Hepatic stellate cell (primary cell): ENCODE measurements around the gene TRO.

Experiments
- DNase-seq: peaks from one replicate; pipeline ENCODE4 v3.0.0; 2011; ENCODE audit warnings: low spot score

The TRO gene

DNA sequence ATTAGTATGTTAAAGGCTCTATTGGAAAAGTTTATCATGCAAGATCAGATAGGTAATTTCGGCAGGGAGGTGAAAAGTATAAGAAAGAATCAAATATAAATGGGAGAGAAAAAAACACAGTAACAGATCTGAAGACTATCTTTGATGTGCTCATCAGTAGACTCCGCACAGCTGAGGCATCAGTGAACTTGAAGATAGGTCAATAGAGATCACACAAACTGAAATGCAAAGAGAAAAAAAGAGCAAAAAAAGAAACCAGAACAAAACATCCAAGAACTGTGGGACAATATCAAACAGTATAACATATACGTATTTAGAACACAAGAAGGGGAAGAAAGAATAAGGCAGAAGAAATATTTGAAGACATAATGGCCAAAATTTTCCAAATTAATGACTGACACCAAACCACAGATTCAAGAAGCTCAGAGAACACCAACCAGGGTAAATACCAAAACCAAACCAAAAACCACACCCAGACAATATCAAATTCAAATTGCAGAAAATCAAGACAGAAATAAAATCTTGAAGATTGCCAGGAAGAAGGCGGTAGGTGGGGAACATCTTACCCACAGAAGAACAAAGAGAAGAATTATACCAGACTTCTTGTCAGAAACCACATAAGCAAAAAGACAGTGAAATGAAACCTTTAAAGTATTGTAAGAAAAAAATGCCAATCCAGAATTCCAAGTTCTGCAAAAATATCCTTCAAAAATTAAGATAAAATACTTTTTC is 44.3 kb downstream of the TRO start:
- DNase-seq: no peak

- no peak for DNase-seq
These were observed 56.8 kb downstream of the TRO start for GRCh38 chrX:54977387-54977786.

DNA sequence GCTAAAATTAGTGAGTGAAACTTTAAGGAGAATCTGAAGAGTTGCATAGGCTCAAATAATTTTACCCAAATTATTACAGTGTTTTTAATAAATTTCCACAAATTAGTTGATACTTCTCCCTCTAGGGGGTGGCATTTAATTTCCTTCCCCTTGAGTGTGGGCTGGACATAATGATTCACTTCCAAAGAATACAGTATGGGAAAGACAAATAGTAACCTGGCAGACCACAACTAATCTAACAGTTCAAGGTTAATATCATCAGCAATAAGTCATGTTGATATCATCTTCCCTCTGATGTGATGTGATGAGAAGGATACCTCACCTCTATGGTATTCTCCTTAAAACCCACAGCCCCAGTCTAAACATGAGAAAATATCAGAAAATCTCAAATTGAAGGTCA is 57.8 kb downstream of the TRO start:
- DNase-seq: no peak

- DNase-seq: no peak
These were observed 58.8 kb downstream of the TRO start for GRCh38 chrX:54979432-54979831.

- DNase-seq: no peak
These were observed 59.7 kb downstream of the TRO start for GRCh38 chrX:54980334-54980733.
